Measurements from ENCODE around the gene GPER1.

DNA sequence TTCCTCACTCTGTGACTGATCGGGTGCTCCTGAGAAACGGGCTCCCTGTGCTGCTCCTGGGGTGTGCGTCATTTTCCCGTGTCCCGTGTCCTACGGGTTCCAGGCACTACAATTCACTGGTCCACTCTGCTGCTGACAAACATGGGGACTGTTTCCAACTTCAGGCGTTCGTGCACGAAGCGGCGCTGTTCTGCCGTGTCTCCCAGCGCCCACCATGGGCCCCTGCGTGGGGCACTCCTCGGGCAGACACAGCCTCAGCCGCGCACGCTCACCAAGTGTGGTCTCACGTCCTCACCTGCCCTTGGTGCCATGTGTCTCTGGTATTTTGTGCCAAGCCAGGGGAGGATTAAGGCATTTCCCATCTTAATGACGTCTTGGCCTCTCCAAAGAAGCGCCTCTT lies 24.6 kb upstream of the GPER1 start:
- TF ChIP-seq, protein P1, sequence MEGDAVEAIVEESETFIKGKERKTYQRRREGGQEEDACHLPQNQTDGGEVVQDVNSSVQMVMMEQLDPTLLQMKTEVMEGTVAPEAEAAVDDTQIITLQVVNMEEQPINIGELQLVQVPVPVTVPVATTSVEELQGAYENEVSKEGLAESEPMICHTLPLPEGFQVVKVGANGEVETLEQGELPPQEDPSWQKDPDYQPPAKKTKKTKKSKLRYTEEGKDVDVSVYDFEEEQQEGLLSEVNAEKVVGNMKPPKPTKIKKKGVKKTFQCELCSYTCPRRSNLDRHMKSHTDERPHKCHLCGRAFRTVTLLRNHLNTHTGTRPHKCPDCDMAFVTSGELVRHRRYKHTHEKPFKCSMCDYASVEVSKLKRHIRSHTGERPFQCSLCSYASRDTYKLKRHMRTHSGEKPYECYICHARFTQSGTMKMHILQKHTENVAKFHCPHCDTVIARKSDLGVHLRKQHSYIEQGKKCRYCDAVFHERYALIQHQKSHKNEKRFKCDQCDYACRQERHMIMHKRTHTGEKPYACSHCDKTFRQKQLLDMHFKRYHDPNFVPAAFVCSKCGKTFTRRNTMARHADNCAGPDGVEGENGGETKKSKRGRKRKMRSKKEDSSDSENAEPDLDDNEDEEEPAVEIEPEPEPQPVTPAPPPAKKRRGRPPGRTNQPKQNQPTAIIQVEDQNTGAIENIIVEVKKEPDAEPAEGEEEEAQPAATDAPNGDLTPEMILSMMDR (conservative IDR thresholded peaks at IDR 0.05; ENCODE audit: low read depth in 2 of 2), result no peak
- TF ChIP-seq EZH2 (IDR thresholded peaks at IDR 0.05; ENCODE audit: low read depth, unreplicated experiment), result no peak
- TF ChIP-seq EZH2phosphoT487 (IDR thresholded peaks at IDR 0.05; ENCODE audit: unreplicated experiment), result no peak
- TF ChIP-seq, protein P2, sequence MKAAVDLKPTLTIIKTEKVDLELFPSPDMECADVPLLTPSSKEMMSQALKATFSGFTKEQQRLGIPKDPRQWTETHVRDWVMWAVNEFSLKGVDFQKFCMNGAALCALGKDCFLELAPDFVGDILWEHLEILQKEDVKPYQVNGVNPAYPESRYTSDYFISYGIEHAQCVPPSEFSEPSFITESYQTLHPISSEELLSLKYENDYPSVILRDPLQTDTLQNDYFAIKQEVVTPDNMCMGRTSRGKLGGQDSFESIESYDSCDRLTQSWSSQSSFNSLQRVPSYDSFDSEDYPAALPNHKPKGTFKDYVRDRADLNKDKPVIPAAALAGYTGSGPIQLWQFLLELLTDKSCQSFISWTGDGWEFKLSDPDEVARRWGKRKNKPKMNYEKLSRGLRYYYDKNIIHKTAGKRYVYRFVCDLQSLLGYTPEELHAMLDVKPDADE (IDR thresholded peaks at IDR 0.05), result no peak
- no peak for TF ChIP-seq POLR2AphosphoS5 (IDR thresholded peaks at IDR 0.05; ENCODE audit: low read depth)
- no peak for TF ChIP-seq CREB1 (CRISPR knock-in tag; IDR thresholded peaks at IDR 0.05; ENCODE audit: low read depth)
- TF ChIP-seq REST (IDR thresholded peaks at IDR 0.05; ENCODE audit: unreplicated experiment), result no peak
- TF ChIP-seq ZNF331 (CRISPR knock-in tag; IDR thresholded peaks at IDR 0.05; ENCODE audit: low read depth), result no peak
